ENCODE results near the gene PYGL.
A peak's percentile ranks its signal among the peaks of the same experiment; 100 is the strongest.
"Not testable (repeated sequence)": the region's sequence is repeated elsewhere in the genome, so short reads cannot be mapped to it uniquely, and the experiment has no call there.

Gene PYGL

GRCh38 chr14:50943943-50944646, at the start of gene PYGL:
Gene PYGL, minus strand, starts transcription at chr14:50944483. Its CDS starts 80 bp downstream, at chr14:50944403.
- FAIRE-seq: no peak
- peak; percentile 22 for DNase-seq (ENCODE audit: low spot score)

- FAIRE-seq (no peak), DNase-seq (ENCODE audit: low spot score) (no peak)
Measured at GRCh38 chr14:50985859-50986331, 41.6 kb upstream of the PYGL start.

GRCh38 chr14:50985124-50985858, 41.0 kb upstream of the PYGL start:
- DNase-seq (ENCODE audit: low spot score) (no peak), FAIRE-seq (no peak)

- FAIRE-seq (no peak), DNase-seq (ENCODE audit: low spot score) (no peak)
Measured at GRCh38 chr14:50984036-50984710, 39.9 kb upstream of the PYGL start.

- FAIRE-seq (no peak), DNase-seq (ENCODE audit: low spot score) (no peak)
Measured at GRCh38 chr14:50979941-50980850, 35.9 kb upstream of the PYGL start.

- FAIRE-seq (no peak), DNase-seq (ENCODE audit: low spot score) (no peak)
Measured at GRCh38 chr14:50978888-50979287, 34.6 kb upstream of the PYGL start.

- FAIRE-seq (no peak), DNase-seq (ENCODE audit: low spot score) (no peak)
Measured at GRCh38 chr14:50978529-50978871, 34.2 kb upstream of the PYGL start.

GRCh38 chr14:50977863-50978528, 33.7 kb upstream of the PYGL start:
- no peak for DNase-seq (ENCODE audit: low spot score)
- no peak for FAIRE-seq

- FAIRE-seq (no peak), DNase-seq (ENCODE audit: low spot score) (no peak)
Measured at GRCh38 chr14:50974118-50974517, 29.8 kb upstream of the PYGL start.

GRCh38 chr14:50972734-50973133, 28.5 kb upstream of the PYGL start:
- FAIRE-seq (no peak), DNase-seq (ENCODE audit: low spot score) (no peak)

GRCh38 chr14:50970886-50971781, 26.9 kb upstream of the PYGL start:
- FAIRE-seq (no peak), DNase-seq (ENCODE audit: low spot score) (no peak)

GRCh38 chr14:50967790-50968189, 23.5 kb upstream of the PYGL start:
- FAIRE-seq: no peak
- DNase-seq (ENCODE audit: low spot score): no peak

- FAIRE-seq: no peak
- DNase-seq (ENCODE audit: low spot score): no peak
Measured at GRCh38 chr14:50967103-50967502, 22.8 kb upstream of the PYGL start.

GRCh38 chr14:50964683-50965390, 20.6 kb upstream of the PYGL start:
- peak; percentile 61 for FAIRE-seq
- DNase-seq (ENCODE audit: low spot score): peak; percentile 60

- DNase-seq (ENCODE audit: low spot score) (no peak), FAIRE-seq (no peak)
Measured at GRCh38 chr14:50963919-50964318, 19.6 kb upstream of the PYGL start.

GRCh38 chr14:50961605-50962221, 17.4 kb upstream of the PYGL start:
- FAIRE-seq (peak; percentile 87), DNase-seq (ENCODE audit: low spot score) (peak; percentile 79)

GRCh38 chr14:50957296-50957695, 13.0 kb upstream of the PYGL start:
- DNase-seq (ENCODE audit: low spot score) (no peak), FAIRE-seq (no peak)

- not testable (repeated sequence) for DNase-seq (ENCODE audit: low spot score); FAIRE-seq
Measured at GRCh38 chr14:50956421-50956820, 12.1 kb upstream of the PYGL start.
